ENCODE measurements around the gene LONRF3. TPM values are rescaled to one million over a fixed set of nuclear protein-coding genes. Genes with fewer than 3 reads are reported as not detected.

Gene LONRF3
- total and polyA plus RNA-seq, 12 donors, result 1.3 to 9.8 (median 7.4) TPM

GRCh38 chrX:119009071-119009470 lies 34.7 kb downstream of the LONRF3 start:
- intact Hi-C loops (cut with DNase I), result loop anchor here in 1 of 2 donors (5.0 to 10.0 kb wide), 2 partner anchors 58 to 164 kb away; no protein-coding TSS in a partner anchor
- no peaks in the 10 kb centered on the region for H3K9me3 ChIP-seq (replicated peaks in 1 of 3)
- H3K27me3 ChIP-seq, result no peaks in the 10 kb centered on the region
- no peak overlapping the region for H3K4me3 ChIP-seq
- no peaks in the 10 kb centered on the region for H3K4me1 ChIP-seq (replicated peaks in 1 of 2)
- WGBS, 4 donors, result 71 to 95% (median 85%) methylated on average over 4 of the region's 4 CpGs
- H3K27ac ChIP-seq, result no peak overlapping the region
- no peaks in the 10 kb centered on the region for H3K36me3 ChIP-seq (replicated peaks in 1 of 2)
- TF ChIP-seq CTCF (IDR thresholded peaks at IDR 0.05), result no peak
- no peak for TF ChIP-seq POLR2A (IDR thresholded peaks at IDR 0.05)
- no peak for DNase-seq

- Histone ChIP-seq H3K27me3 (no peaks in the 10 kb centered on the region), H3K4me3 (no peak overlapping the region), H3K4me1 (replicated peaks in 1 of 2) (no peaks in the 10 kb centered on the region), H3K27ac (no peak overlapping the region), H3K9me3 (replicated peaks in 1 of 3) (no peaks in the 10 kb centered on the region), H3K36me3 (replicated peaks in 1 of 2) (no peaks in the 10 kb centered on the region)
- intact Hi-C loops (cut with DNase I), result no loop called here
- WGBS, 4 donors, result 75 to 97% (median 87%) methylated on average over 3 to 5 of the region's 5 CpGs
- TF ChIP-seq POLR2A (IDR thresholded peaks at IDR 0.05) (no peak), CTCF (IDR thresholded peaks at IDR 0.05) (no peak)
- no peak for DNase-seq
Observed at GRCh38 chrX:119010491-119010890, 36.1 kb downstream of the LONRF3 start.

- H3K9me3 ChIP-seq (replicated peaks in 1 of 3), result no peaks in the 10 kb centered on the region
- 80 to 94% (median 86%) methylated on average over 3 of the region's 3 CpGs for WGBS, 4 donors
- no peak for DNase-seq
- intact Hi-C loops (cut with DNase I), result no loop called here
- no peaks in the 10 kb centered on the region for H3K4me1 ChIP-seq (replicated peaks in 1 of 2)
- no peaks in the 10 kb centered on the region for H3K27me3 ChIP-seq
- no peaks in the 10 kb centered on the region for H3K36me3 ChIP-seq (replicated peaks in 1 of 2)
- H3K4me3 ChIP-seq, result no peak overlapping the region
- no peak for TF ChIP-seq POLR2A (IDR thresholded peaks at IDR 0.05)
- TF ChIP-seq CTCF (IDR thresholded peaks at IDR 0.05), result no peak
- H3K27ac ChIP-seq, result no peak overlapping the region
Observed at GRCh38 chrX:119013164-119013563, 38.7 kb downstream of the LONRF3 start.

- H3K4me1 ChIP-seq (replicated peaks in 1 of 2), result no peaks in the 10 kb centered on the region
Observed at GRCh38 chrX:119015407-119016237, 41.2 kb downstream of the LONRF3 start.

More at GRCh38 chrX:119015407-119016237, 41.2 kb downstream of the LONRF3 start:
- peak; percentile 55 to 85 (median 80) for DNase-seq
- no peaks in the 10 kb centered on the region for H3K27me3 ChIP-seq
- no peaks in the 10 kb centered on the region for H3K9me3 ChIP-seq (replicated peaks in 1 of 3)
- H3K27ac ChIP-seq, result peak overlapping the region in 1 of 5 donors; percentile 49
- TF ChIP-seq CTCF (IDR thresholded peaks at IDR 0.05), result no peak
- TF ChIP-seq POLR2A (IDR thresholded peaks at IDR 0.05), result no peak
- no peaks in the 10 kb centered on the region for H3K36me3 ChIP-seq (replicated peaks in 1 of 2)
- H3K4me3 ChIP-seq, result no peak overlapping the region
- WGBS, 4 donors, result 33 to 44% (median 38%) methylated on average over 7 of the region's 7 CpGs
- intact Hi-C loops (cut with DNase I), result no loop called here

Measured in adrenal gland (tissue), 12 donors.